GM18517 (cell line): Measurements from ENCODE around the gene SLC33A1.

Experiments used
- ATAC-seq: cut with Tn5 transposase; IDR thresholded peaks from one replicate; pipeline ENCODE4 v1.9.1; 2021; ENCODE audit warnings: mild to moderate bottlenecking, moderate library complexity; ENCODE audit not compliant: unreplicated experiment

Gene SLC33A1

DNA sequence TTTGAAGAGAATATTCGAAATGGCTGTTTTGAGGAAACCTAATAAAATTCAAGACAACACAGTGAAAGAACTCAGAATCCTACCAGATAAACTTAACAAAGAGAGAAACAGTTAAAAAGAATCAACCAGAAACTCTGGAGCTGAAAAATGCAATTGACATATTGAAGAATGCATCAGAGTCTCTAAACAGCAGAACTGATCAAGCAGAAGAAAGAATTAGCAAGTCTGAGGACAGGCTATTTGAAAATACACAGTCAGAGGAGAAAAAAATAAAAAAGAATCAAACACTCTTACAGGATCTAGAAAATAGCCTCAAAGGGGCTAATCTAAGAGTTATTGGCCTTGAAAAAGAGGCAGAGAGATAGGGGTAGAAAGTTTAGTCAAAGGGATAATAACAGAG, 61.7 kb downstream of the SLC33A1 start:
- ATAC-seq: no peak

DNA sequence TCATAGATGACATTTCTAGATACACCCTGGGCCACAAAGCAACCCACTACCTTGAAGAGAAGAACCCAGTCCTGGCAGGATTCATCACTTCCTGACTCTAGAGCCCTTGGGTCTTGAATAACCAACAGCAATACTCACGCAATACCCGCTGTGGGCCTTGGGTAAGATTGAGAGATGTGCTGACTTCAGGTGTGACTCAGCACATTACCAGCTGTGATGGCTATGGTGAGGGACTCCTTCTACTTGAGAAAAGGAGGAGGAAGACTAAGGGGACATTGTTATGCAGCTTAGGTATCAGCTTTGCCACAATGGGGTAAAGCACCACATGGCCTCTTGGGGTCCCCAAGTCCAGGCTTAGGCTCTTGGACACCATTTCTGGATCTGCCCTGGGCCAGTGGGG, 63.0 kb downstream of the SLC33A1 start:
- ATAC-seq: no peak

DNA sequence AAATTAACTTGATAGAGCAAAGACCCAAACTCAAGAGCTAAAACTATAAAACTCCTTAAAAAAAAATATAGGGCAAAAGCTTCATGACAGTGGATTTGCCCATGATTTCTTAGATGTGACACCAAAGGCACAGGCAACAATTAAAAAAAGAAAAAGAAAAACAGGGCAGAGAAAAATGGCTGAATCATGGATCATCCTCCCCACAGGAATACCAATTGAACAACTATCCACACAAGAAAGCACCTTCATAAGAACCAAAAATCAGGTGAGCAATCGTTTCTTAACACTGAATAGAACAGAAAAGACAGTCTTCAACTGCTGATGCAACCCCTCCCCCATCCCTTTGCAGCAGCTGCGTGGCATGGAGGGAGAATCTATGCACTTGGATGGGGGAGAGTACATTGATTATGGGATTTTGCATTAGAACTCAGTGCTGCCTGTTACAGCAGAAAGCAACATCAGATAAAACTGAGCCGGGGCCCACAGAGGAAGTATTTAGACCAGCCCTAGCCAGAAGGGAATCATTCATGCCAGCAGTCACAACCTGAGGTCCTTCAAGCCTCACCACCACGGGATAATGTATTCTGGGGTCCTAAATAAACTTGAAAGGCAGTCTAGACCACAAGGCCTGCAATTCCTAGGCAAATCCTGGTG, 63.8 kb downstream of the SLC33A1 start:
- no peak for ATAC-seq

DNA sequence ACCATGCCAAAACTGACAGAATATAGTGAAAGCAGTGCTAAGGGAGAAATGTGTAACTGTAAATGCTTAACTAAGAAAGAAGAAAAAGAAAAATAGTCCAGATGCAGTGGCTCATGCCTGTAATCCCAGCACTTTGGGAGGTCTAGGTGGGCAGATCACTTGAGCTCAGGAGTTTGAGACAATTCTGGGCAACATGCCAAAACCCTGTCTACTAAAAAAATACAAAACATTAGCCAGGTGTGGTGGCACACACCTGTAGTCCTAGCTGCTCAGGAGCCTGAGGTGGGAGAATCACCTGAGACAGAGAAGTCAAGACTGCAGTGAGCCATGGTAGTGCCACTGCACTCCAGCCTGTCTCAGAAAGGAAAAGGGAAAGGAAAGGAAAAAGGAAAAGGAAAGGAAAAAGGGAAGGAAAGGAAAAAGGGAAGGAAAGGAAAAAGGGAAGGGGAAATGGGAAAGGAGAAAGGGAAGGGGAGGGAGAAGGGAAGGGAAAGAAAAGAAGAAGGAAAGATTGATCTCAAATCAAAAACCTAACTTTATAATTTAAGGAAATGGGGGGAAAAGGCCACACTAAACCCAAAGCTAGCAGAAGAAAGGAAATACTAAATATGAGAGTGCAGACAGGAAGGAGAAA, 68.4 kb downstream of the SLC33A1 start:
- no peak for ATAC-seq

DNA sequence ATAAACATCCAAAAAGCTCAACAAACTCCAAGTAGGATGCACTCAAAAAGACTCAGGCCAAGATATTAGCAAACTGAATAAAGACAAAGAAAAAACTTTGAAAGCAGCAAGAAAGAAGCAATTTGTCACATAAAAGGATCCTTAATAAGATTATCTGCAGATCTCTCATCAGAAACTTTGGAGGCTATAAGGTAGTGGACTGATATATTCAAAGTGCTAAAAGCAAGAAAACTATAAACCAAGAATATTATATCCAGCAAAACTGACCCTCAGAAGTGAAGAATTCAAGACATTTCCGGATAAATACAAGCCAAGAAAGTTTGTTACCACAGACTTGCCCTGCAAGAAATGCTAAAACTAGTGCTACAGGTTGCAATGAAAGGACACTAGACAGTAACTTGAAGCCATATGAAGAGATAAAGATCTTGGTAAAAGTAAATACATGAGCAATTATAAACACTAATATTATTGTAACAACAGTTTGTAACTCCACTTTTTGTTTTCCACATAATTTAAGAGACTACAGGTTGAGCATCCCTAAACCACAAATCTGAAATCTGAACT, 71.8 kb downstream of the SLC33A1 start:
- no peak for ATAC-seq

DNA sequence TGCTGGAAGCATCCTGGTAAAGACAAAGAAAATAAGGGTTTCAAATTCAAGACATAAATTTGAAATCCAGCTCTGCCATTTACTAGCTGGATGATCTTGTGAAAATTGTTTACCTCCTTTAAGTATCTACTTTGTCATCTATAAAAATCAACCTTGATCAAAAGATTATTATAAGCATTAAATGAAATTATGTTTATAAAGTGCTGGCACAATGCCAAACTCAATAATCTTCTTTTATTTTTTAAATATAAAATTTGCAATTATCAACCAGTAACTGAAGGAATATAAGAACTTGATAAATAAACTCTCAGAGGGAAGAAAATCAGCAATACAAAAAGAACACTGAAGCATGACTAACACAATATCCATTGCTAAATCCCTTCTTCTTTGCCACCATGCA, 73.9 kb downstream of the SLC33A1 start:
- no peak for ATAC-seq

DNA sequence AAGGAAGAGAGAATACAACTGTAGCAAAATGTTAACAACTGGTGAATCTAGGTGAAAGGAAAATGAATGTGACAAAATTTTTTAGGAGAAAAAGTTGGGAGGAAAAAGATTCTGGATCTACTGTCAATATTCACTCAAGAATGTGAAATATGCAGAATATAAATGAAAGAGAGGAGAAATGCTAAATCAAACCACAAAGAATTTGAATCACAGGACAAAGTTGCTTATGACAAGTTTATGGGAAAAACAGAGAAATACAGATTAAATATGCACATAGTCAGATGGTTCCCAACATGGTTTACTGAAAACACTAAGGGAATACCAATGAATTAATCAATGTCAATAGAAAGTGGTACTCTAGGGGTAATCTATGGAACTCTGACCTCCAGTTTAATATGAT, 75.8 kb downstream of the SLC33A1 start:
- ATAC-seq: no peak

DNA sequence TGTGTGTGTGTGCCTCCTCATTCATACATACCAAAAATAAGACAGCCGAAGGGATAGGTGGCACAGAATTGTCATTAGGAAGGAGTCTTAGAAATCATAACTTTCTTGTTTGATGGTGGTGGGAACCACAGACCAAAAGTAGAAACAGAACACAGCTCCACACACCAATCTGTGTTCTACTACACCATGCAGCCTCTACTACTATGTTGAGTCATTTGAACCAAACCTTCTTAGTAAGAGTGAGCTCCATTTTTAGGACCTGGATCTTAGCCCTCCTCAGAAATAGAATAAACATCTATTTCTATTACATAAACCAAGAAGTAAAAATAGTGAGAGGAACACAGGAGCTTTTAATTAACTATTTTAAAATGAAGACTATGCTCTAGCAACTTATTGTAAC, 81.4 kb downstream of the SLC33A1 start:
- ATAC-seq: no peak

DNA sequence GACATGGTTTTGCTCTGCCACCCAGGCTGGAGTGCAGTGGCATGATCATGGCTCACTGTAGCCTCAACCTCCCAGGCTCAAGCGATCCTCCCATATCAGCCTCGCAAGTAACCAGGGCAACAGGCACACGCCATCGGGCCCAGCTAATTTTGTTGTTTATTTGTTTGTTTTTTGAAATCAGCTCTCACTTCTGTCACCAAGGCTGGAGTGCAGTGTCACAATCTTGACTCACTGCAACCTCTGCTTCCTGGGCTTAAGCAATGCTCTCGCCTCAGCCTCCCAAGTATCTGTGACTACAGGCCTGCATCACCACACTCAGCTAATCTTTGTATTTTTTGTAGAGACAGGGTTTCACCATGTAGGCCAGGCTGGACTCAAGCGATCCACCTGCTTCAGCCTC, 83.1 kb downstream of the SLC33A1 start:
- ATAC-seq: no peak
